GM21447 (cell line): ENCODE data around the gene FEZ2.

Experiments
- ATAC-seq: cut with Tn5 transposase; IDR thresholded peaks from one replicate; pipeline ENCODE4 v1.9.1; 2021; ENCODE audit not compliant: unreplicated experiment

Gene FEZ2

GRCh38 chr2:36534275-36534799, 63.6 kb downstream of the FEZ2 start:
- ATAC-seq = no peak

DNA sequence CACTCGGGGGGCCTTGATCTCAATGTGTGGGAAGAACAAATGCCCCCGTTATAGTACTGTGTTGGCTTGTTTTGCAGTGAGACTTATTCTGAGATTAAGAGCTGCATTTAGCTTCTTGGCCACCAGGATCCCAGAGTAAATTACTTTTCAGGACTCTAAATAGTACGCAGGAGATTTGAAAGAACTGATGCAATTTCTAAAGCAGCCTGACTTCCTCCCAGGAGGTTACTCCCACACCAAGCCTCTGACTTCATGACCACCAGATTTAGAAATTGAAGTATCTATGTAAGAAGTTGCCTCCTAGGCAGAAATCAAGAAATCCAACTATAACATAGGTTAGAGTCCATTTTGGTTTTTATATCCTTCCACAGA, 67.0 kb downstream of the FEZ2 start:
- ATAC-seq = no peak

GRCh38 chr2:36530178-36530982, 67.6 kb downstream of the FEZ2 start:
- peak; percentile 79 for ATAC-seq

DNA sequence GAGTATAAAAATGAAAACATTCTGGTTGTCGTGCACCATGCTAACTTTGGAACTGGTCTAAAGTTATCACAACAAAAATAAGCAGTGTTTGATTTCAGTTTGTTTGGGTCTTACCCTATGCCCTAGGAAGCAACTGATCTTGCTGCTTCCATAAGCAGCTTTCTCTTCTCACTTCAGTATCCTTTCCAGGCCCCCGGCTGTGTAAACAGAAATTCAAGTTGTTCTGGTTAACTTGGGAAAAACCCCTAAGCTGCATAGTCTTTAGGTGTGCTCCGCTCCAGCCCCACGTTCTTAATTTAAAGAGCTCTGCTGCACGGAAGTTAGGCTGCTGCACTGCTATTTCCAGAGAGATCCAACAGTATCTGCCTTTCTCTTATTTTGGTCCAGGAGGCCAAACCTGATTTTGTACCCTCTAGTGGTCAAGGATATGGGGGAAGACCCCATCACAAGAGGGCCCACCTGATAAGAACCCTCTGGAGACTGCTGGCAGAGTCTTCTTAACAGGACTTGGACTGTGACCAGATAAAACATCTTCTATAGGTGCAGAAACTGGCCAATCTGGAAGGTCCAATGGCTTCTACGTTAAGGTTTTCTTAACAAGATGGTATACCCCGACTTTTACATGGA, 69.1 kb downstream of the FEZ2 start:
- no peak for ATAC-seq

DNA sequence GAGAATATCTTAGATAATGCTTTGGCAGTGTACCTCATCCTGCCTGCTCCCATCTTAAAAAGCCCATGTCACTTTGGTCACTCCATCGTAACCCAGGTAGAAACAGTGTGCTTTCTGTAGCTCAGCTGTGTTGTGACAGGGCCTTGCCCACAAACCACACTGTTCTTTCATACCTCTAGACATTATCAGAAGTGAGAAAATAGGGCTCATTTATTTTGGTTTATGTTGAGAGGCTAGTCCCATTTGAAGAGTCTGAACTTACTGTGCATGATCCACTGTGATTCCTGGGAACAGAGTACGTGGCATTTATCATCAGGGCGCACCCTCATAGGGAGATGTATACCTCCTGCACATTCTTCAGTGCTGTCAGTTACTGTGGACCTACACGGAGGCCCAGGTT, 69.7 kb downstream of the FEZ2 start:
- peak; percentile 52 for ATAC-seq

- ATAC-seq = no peak
Measured at GRCh38 chr2:36526226-36526625, 71.7 kb downstream of the FEZ2 start.

- ATAC-seq = no peak
Measured at GRCh38 chr2:36525245-36525644, 72.7 kb downstream of the FEZ2 start.

GRCh38 chr2:36523153-36523552, 74.8 kb downstream of the FEZ2 start:
- ATAC-seq = no peak

- ATAC-seq = no peak
Measured at GRCh38 chr2:36520431-36520830, 77.5 kb downstream of the FEZ2 start.

- no peak for ATAC-seq
Measured at GRCh38 chr2:36516136-36516870, 81.7 kb downstream of the FEZ2 start.

GRCh38 chr2:36515538-36515937, 82.4 kb downstream of the FEZ2 start:
- no peak for ATAC-seq

DNA sequence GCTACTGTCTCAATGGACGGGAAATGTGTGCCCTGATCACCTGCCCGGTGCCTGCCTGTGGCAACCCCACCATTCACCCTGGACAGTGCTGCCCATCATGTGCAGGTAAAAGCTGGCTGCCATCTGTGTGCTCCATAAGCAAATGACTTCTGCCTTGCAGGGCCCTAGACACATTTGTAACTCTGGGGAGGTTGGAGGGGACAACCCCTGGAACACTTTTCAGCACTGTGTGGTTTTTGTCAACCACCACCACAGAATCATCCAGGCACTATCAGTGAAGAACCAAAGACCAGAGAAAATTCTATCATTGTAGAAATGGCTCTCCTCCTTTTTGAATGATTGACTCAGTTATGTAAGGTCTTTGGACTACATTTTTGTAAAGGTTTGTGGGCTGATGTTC, 84.3 kb downstream of the FEZ2 start:
- ATAC-seq = no peak

- no peak for ATAC-seq
Measured at GRCh38 chr2:36512705-36513104, 85.3 kb downstream of the FEZ2 start.

DNA sequence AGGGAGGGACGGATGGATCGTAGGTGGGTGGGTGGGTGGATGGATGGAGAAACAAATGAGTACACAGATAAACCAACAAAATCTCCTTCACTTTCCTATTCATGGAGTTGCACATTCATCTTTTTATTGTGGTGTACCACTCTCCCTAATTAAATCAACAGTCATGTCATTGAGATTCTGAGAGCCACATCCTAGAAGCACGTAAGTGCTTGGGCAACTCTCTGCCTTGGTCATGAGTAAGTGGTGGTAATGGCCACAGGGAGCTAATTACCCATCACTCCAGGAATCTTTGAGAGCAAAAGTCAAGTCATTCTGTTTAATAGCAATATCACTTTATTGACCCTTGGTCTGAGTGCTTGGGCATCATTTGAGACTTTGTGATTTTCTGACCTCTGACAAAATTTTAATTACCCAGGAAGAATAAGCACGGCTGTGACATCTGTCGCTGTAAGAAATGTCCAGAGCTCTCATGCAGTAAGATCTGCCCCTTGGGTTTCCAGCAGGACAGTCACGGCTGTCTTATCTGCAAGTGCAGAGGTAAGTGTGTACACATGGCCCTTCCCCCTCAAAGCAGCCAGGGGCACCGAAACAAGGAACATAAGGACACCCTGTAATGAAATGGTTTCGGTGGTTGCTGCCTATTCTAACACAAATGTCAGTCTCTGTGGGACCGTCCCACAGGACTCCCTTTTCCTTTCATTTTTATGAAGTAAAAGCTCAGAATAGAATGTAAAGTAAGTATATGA, 85.9 kb downstream of the FEZ2 start:
- peak; percentile 50 for ATAC-seq

GRCh38 chr2:36509075-36509474, 88.9 kb downstream of the FEZ2 start:
- no peak for ATAC-seq

GRCh38 chr2:36507408-36507812, 90.6 kb downstream of the FEZ2 start:
- peak; percentile 91 for ATAC-seq
